IPS-20b (cell line): ENCODE measurements around the gene POU6F1.

Experiments
- H3K27ac ChIP-seq: one replicate; pipeline ENCODE4 v1.5.1; 2013; ENCODE audit warnings: low read length
- H3K27me3 ChIP-seq: 2 replicates; pipeline ENCODE4 v1.6.1; 2013; ENCODE audit warnings: mild to moderate bottlenecking, low read length, inconsistent platforms; ENCODE audit not compliant: insufficient read depth
- H3K36me3 ChIP-seq: 2 replicates; pipeline ENCODE4 v1.6.1; 2013; ENCODE audit warnings: low read depth, mild to moderate bottlenecking, inconsistent platforms, low read length, moderate library complexity; ENCODE audit not compliant: insufficient read depth
- H3K4me1 ChIP-seq: 2 replicates; pipeline ENCODE4 v1.6.1; 2013; ENCODE audit warnings: mild to moderate bottlenecking, control low read depth, inconsistent platforms, low read length, moderate library complexity; ENCODE audit not compliant: insufficient read depth
- H3K4me3 ChIP-seq: 2 replicates; pipeline ENCODE4 v1.5.1; 2013; ENCODE audit warnings: mild to moderate bottlenecking, low read length, inconsistent platforms
- H3K9ac ChIP-seq: 2 replicates; pipeline ENCODE4 v1.6.1; 2013; ENCODE audit warnings: low read depth, mild to moderate bottlenecking, inconsistent platforms, low read length, moderate library complexity
- H3K9me3 ChIP-seq: 2 replicates; pipeline ENCODE4 v1.6.1; 2013; ENCODE audit warnings: mild to moderate bottlenecking, low read depth, low read length, inconsistent platforms; ENCODE audit not compliant: insufficient read depth

POU6F1 gene

GRCh38 chr12:51147309-51147708, 70.6 kb downstream of the POU6F1 start:
- H3K9me3 ChIP-seq, result no peaks in the 10 kb centered on the region
- H3K27me3 ChIP-seq, result no peaks in the 10 kb centered on the region
- no peak overlapping the region for H3K4me3 ChIP-seq
- no peak overlapping the region for H3K27ac ChIP-seq
- no peaks in the 10 kb centered on the region for H3K36me3 ChIP-seq
- H3K4me1 ChIP-seq, result no peaks in the 10 kb centered on the region
- no peak overlapping the region for H3K9ac ChIP-seq

DNA sequence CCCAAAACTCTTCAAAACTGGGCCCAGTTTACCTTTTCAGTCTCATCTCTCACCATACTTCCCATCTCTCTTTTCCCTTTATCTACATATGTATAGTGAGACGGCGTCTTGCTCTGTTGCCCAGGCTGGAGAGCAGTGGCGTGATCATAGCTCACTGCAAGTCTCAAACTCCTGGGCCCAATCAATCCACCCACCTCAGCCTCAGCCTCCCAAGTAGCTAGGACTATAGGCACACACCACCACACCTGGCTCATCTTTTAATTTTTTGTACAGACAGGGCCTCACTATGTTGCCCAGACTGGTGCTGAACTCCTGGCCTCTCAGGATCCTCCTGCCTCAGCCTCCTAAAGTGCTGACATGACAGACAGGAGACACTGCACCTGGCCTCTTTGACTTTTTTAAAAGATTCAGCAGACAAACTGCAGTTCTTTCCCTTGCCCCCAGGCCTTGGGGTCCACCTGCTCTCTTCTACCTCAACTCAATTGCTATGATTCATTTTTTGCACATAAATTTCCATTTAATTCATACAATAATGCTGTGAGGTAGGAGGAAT, 78.5 kb downstream of the POU6F1 start:
- no peak overlapping the region for H3K9ac ChIP-seq
- H3K9me3 ChIP-seq, result no peaks in the 10 kb centered on the region
- H3K27me3 ChIP-seq, result no peaks in the 10 kb centered on the region
- no peak overlapping the region for H3K27ac ChIP-seq
- H3K4me1 ChIP-seq, result no peaks in the 10 kb centered on the region
- H3K36me3 ChIP-seq, result peaks cover 19% of the 10 kb centered on the region
- H3K4me3 ChIP-seq, result no peak overlapping the region
